Activated T-helper 17 cell treated with anti-CD3 and anti-CD28 coated beads, Interleukin-2, amount 50 U/mL, for 72 hours (primary cell): ENCODE results near the gene NPM1. TPM values are rescaled to one million over a fixed set of nuclear protein-coding genes. Genes with fewer than 3 reads are reported as not detected.
A peak's percentile ranks its signal among the peaks of the same experiment; 100 is the strongest.
"Not testable (repeated sequence)": the region's sequence is repeated elsewhere in the genome, so short reads cannot be mapped to it uniquely, and the experiment has no call there.

Experiments used
- ATAC-seq: fragments of 150-1000 bp; cut with Tn5 transposase; replicated peaks from 2 replicates; pipeline ENCODE4 v1.10.0; 2021; ENCODE audit warnings: mild to moderate bottlenecking, moderate library complexity
- H3K27ac Mint-ChIP-seq: one replicate; pipeline ENCODE4 v1.8.0; 2022; ENCODE audit warnings: mixed read lengths
- H3K27me3 Mint-ChIP-seq: one replicate; pipeline ENCODE4 v1.8.0; 2022; ENCODE audit warnings: mixed read lengths
- H3K36me3 Mint-ChIP-seq: one replicate; pipeline ENCODE4 v1.8.0; 2022; ENCODE audit warnings: low read depth, mild to moderate bottlenecking, mixed read lengths
- H3K4me1 Mint-ChIP-seq: one replicate; pipeline ENCODE4 v1.8.0; 2022; ENCODE audit warnings: mixed read lengths
- H3K4me3 Mint-ChIP-seq: one replicate; pipeline ENCODE4 v1.8.0; 2022; ENCODE audit warnings: mild to moderate bottlenecking, mixed read lengths
- H3K9me3 Mint-ChIP-seq: one replicate; pipeline ENCODE4 v1.8.0; 2022; ENCODE audit warnings: mixed read lengths
- total RNA-seq, 2 donors: library from RNA; stranded (reverse); gene quantifications; one replicate each; pipeline ENCODE4 v1.2.3, GENCODE V29; 2022

NPM1 gene
- total RNA-seq, 2 donors from 2014 or later: 1,980 to 2,963 TPM

- ATAC-seq: no peak
- Mint-ChIP-seq H3K9me3 (no peaks in the 10 kb centered on the region), H3K27ac (peak overlapping the region; percentile 73), H3K4me3 (peak overlapping the region; percentile 48), H3K36me3 (peaks cover 100% of the 10 kb centered on the region), H3K4me1 (peaks cover 43% of the 10 kb centered on the region), H3K27me3 (no peaks in the 10 kb centered on the region)
Measured at GRCh38 chr5:171395042-171395441, 7.4 kb downstream of the NPM1 start.

GRCh38 chr5:171396583-171396982 is 8.9 kb downstream of the NPM1 start:
- H3K27ac Mint-ChIP-seq, ATAC-seq, H3K9me3 Mint-ChIP-seq: not testable (repeated sequence)

GRCh38 chr5:171397190-171397589 is 9.5 kb downstream of the NPM1 start:
- no peaks in the 10 kb centered on the region for H3K9me3 Mint-ChIP-seq
- peak overlapping the region; percentile 20 for H3K4me3 Mint-ChIP-seq
- H3K27me3 Mint-ChIP-seq: no peaks in the 10 kb centered on the region
- peaks cover 36% of the 10 kb centered on the region for H3K4me1 Mint-ChIP-seq
- H3K36me3 Mint-ChIP-seq: peaks cover 100% of the 10 kb centered on the region
- ATAC-seq: peak; percentile 28
- no peak overlapping the region for H3K27ac Mint-ChIP-seq

More at GRCh38 chr5:171396583-171396982, 8.9 kb downstream of the NPM1 start:
- peaks cover 100% of the 10 kb centered on the region for H3K36me3 Mint-ChIP-seq
- peak overlapping the region; percentile 20 for H3K4me3 Mint-ChIP-seq
- not testable (repeated sequence) for H3K27me3 Mint-ChIP-seq
- peaks cover 36% of the 10 kb centered on the region for H3K4me1 Mint-ChIP-seq

- Mint-ChIP-seq H3K9me3 (no peaks in the 10 kb centered on the region), H3K4me3 (peak overlapping the region; percentile 20), H3K27me3 (no peaks in the 10 kb centered on the region), H3K27ac (no peak overlapping the region), H3K36me3 (peaks cover 98% of the 10 kb centered on the region), H3K4me1 (peaks cover 33% of the 10 kb centered on the region)
- no peak for ATAC-seq
Measured at GRCh38 chr5:171397599-171397998, 9.9 kb downstream of the NPM1 start.

- peak overlapping the region; percentile 17 for H3K4me3 Mint-ChIP-seq
- not testable (repeated sequence) for ATAC-seq, H3K27ac Mint-ChIP-seq, H3K27me3 Mint-ChIP-seq, H3K9me3 Mint-ChIP-seq
- peaks cover 90% of the 10 kb centered on the region for H3K36me3 Mint-ChIP-seq
- peaks cover 23% of the 10 kb centered on the region for H3K4me1 Mint-ChIP-seq
Measured at GRCh38 chr5:171398660-171399059, 11.0 kb downstream of the NPM1 start.

- Mint-ChIP-seq H3K36me3 (peaks cover 82% of the 10 kb centered on the region), H3K4me3 (no peak overlapping the region), H3K27me3 (no peaks in the 10 kb centered on the region), H3K4me1 (peaks cover 22% of the 10 kb centered on the region), H3K27ac (peak overlapping the region; percentile 73), H3K9me3 (no peaks in the 10 kb centered on the region)
- no peak for ATAC-seq
Measured at GRCh38 chr5:171400169-171400568, 12.5 kb downstream of the NPM1 start.

GRCh38 chr5:171401167-171401947 is 13.7 kb downstream of the NPM1 start:
- no peak overlapping the region for H3K4me3 Mint-ChIP-seq
- no peak overlapping the region for H3K27ac Mint-ChIP-seq
- H3K4me1 Mint-ChIP-seq: peaks cover 22% of the 10 kb centered on the region
- H3K9me3 Mint-ChIP-seq: no peaks in the 10 kb centered on the region
- ATAC-seq: no peak
- peaks cover 82% of the 10 kb centered on the region for H3K36me3 Mint-ChIP-seq
- H3K27me3 Mint-ChIP-seq: no peaks in the 10 kb centered on the region

- peaks cover 24% of the 10 kb centered on the region for H3K4me1 Mint-ChIP-seq
- peaks cover 82% of the 10 kb centered on the region for H3K36me3 Mint-ChIP-seq
- H3K27ac Mint-ChIP-seq, H3K9me3 Mint-ChIP-seq, ATAC-seq, H3K27me3 Mint-ChIP-seq, H3K4me3 Mint-ChIP-seq: not testable (repeated sequence)
Measured at GRCh38 chr5:171402751-171403150, 15.1 kb downstream of the NPM1 start.

GRCh38 chr5:171405615-171406014 is 18.0 kb downstream of the NPM1 start:
- Mint-ChIP-seq H3K4me3 (peak overlapping the region; percentile 17), H3K27ac (peak overlapping the region; percentile 73), H3K9me3 (no peaks in the 10 kb centered on the region), H3K27me3 (no peaks in the 10 kb centered on the region), H3K36me3 (peaks cover 82% of the 10 kb centered on the region), H3K4me1 (peaks cover 21% of the 10 kb centered on the region)
- ATAC-seq: peak; percentile 21

GRCh38 chr5:171407234-171407633 is 19.6 kb downstream of the NPM1 start:
- Mint-ChIP-seq H3K4me1 (peaks cover 21% of the 10 kb centered on the region), H3K27ac (peak overlapping the region; percentile 49), H3K27me3 (no peaks in the 10 kb centered on the region), H3K9me3 (no peaks in the 10 kb centered on the region), H3K4me3 (no peak overlapping the region), H3K36me3 (peaks cover 83% of the 10 kb centered on the region)
- ATAC-seq: no peak

GRCh38 chr5:171409164-171410136 is 21.8 kb downstream of the NPM1 start:
- Mint-ChIP-seq H3K27ac (no peak overlapping the region), H3K27me3 (no peaks in the 10 kb centered on the region), H3K9me3 (no peaks in the 10 kb centered on the region), H3K36me3 (peaks cover 100% of the 10 kb centered on the region), H3K4me3 (no peak overlapping the region), H3K4me1 (peaks cover 21% of the 10 kb centered on the region)
- no peak for ATAC-seq

- no peak overlapping the region for H3K27ac Mint-ChIP-seq
- H3K36me3 Mint-ChIP-seq: peaks cover 100% of the 10 kb centered on the region
- no peaks in the 10 kb centered on the region for H3K27me3 Mint-ChIP-seq
- H3K4me1 Mint-ChIP-seq: peaks cover 21% of the 10 kb centered on the region
- no peak for ATAC-seq
- H3K4me3 Mint-ChIP-seq: no peak overlapping the region
- no peaks in the 10 kb centered on the region for H3K9me3 Mint-ChIP-seq
Measured at GRCh38 chr5:171410181-171410580, 22.5 kb downstream of the NPM1 start.

- no peak for ATAC-seq
- Mint-ChIP-seq H3K4me1 (peaks cover 12% of the 10 kb centered on the region), H3K27ac (no peak overlapping the region), H3K27me3 (no peaks in the 10 kb centered on the region), H3K4me3 (no peak overlapping the region), H3K36me3 (peaks cover 80% of the 10 kb centered on the region), H3K9me3 (no peaks in the 10 kb centered on the region)
Measured at GRCh38 chr5:171412186-171412585, 24.5 kb downstream of the NPM1 start.

GRCh38 chr5:171413153-171413910 is 25.7 kb downstream of the NPM1 start:
- Mint-ChIP-seq H3K4me3 (no peak overlapping the region), H3K9me3 (no peaks in the 10 kb centered on the region), H3K4me1 (peaks cover 2% of the 10 kb centered on the region), H3K27ac (no peak overlapping the region), H3K27me3 (no peaks in the 10 kb centered on the region), H3K36me3 (peaks cover 69% of the 10 kb centered on the region)
- no peak for ATAC-seq
